Muscle of arm (tissue), 14 donors: ENCODE data around the gene OTOF. TPM values are rescaled to one million over a fixed set of nuclear protein-coding genes. Genes with fewer than 3 reads are reported as not detected.

ENCODE experiments used
- DNase-seq: peaks from one replicate; pipeline ENCODE4 v3.0.0-alpha.2; 2013
- long read RNA-seq, 11 donors: transcript quantifications; one replicate each; lab custom pipeline, GENCODE V29; 2026
- polyA plus RNA-seq, 12 donors: library from polyadenylated mRNA; unstranded; fragments of 120-200 nt; gene quantifications; one replicate each; pipeline ENCODE4 v1.2.1, GENCODE V29; 2013; ENCODE audit not compliant: insufficient read length in 12 of 12

The OTOF gene
- polyA plus RNA-seq, result 10 to 100 TPM in 10 of 12 donors, 1 to 10 TPM in 1, not detected in 1; 8.3 to 29.6 (median 17.6) TPM
- long read RNA-seq, donor 1, result 0 reads
- long read RNA-seq, donor 2, result 0 reads
- long read RNA-seq, donor 3, result 0 reads
- long read RNA-seq, donor 4, result 0 reads
- long read RNA-seq, donor 5, result 0 reads
- long read RNA-seq, donor 6, full-length matches to known transcripts, result 1 of 1 reads
- long read RNA-seq, donor 6, partial matches to known transcripts, result 0 of 1 reads
- long read RNA-seq, donor 6, other reads (novel, unspliced or antisense), result 0 of 1 reads
- long read RNA-seq, donor 7, result 0 reads
- long read RNA-seq, donor 8, partial matches to known transcripts, result 11 of 11 reads
- long read RNA-seq, donor 8, other reads (novel, unspliced or antisense), result 0 of 11 reads
- long read RNA-seq, donor 9, result 0 reads
- long read RNA-seq, donor 10, result 0 reads
- long read RNA-seq, donor 11, partial matches to known transcripts, result 0 of 1 reads
- long read RNA-seq, donor 11, other reads (novel, unspliced or antisense), result 0 of 1 reads

DNA sequence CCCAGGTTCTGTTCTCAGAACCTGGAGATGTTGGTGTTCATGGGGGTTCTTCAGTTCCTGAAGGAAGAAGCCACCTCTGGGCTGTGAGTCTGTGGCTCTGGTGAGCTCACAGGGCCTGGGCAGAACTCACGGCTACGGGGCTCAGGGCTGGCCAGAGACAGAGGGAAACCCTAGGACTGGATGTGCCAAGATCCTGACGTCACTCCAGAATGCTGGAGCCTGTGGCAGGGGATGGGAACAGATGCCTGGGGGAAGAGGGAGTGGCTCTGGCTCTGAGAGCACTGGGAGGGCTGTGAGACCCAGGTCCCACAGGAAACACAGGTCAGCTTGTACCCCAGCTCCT is at the start of gene OTOF:
Gene OTOF, minus strand, starts transcription at position 214 of the 343 bp plus-strand sequence.
- DNase-seq, result peak; percentile 53

DNA sequence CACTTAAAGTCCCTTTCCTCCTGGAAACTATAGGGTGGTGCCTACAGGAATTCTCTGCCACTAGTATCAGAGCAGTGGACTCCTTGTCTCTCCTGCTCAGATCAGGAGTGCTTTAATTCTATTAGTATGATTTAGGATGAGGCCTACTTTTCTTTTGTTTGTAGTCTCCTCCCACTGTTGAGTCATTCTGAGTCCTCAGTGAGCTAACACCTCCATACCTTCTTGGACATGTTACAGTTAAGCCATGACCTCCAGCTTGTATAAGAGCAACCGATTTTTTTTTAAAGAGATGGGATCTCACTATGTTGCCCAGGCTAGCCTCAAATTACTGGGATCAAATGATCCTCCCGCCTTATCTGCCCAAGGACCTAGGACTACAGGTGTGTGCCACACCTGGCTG is 48.7 kb upstream of the OTOF start:
- no peak for DNase-seq

DNA sequence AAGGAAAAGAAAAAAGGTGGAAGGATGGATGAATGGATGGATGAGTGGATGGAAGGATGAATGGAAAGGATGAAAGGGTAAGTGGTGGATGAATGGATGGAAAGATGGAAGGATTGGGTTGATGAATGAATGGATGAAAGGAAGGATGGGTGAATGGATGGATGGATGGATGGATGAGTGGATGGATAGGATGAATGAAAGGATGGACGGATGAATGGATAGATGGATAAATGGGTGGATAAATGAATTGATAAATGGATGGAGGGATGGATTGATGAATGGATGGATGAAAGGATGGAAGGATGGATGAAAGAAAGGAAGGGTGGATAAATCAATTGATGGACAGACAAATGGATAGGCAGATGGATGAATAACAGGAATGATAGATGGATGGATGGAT is 48.2 kb upstream of the OTOF start:
- DNase-seq, result no peak

DNA sequence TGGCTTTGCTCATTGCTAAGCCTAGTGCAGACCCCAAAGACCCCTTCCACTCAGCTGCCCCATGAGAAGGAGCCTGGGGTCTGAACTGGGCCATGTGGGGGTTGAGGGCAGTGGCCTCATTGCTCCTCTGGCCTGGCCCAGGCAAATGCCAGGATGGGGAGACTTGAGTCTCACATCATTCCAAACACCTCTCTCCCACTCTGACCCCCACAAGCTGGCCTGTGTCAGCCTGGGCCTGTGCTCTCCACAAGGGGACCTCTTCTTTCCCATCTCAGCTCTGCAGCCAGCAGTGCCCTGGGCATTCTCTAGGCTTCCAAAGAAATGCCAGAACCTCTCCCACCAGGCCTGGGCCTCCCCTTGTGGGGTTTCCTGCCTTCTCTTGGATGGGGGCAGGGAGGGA is 45.8 kb upstream of the OTOF start:
- no peak for DNase-seq

DNA sequence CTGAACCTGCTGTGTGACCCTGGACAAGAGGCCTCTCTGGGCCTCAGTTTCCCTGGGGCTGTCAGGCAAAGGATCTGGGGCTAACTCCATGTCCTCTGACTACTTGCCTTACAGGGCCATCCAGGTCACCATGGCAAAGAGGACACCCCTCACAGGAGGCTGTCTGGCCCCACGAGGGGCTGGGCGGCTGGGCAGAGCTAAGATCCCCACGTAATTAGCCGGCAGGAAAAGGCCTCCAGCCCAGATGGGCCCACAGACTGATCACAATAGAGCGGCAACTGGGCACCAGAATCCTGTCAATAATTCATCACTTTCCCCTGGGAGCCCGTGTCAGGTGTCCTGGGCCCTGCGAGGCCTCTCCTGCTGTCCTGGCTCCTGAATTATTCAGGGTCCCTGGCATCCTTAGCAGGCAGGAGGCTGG is 44.8 kb upstream of the OTOF start:
- no peak for DNase-seq

DNA sequence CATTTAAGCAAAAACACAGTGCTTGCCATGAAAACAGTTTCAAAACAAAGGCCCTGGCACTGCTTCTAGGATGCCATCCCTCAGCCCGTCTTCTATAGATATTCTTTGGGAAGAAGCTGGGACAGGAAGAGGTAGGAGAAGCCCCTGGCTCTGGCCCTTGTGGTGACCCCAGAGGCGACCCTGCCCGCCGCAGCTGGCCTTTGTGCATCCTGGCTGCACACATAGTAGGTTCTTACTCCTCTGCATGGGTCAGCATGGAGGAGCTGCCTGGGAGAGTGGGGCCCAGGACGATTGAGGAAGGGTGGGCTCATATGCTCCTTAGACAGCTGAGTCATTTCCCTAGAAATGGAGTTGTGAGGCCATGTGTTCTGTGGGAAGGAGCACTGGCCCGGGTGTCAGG is 44.4 kb upstream of the OTOF start:
- DNase-seq, result no peak

DNA sequence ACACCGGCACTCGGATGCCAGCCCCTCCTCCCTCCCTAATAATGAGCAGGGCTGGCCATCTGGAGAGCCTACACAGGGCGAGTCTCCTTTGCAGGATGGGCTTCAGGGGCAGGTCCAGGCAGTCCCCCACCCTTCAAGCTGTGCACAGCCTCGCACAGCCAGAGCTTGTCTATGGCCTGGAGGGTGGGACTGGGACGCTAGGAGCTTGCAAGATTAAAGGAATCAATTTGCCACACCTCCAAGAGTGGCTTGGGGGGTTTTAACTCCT is 43.9 kb upstream of the OTOF start:
- DNase-seq, result no peak

DNA sequence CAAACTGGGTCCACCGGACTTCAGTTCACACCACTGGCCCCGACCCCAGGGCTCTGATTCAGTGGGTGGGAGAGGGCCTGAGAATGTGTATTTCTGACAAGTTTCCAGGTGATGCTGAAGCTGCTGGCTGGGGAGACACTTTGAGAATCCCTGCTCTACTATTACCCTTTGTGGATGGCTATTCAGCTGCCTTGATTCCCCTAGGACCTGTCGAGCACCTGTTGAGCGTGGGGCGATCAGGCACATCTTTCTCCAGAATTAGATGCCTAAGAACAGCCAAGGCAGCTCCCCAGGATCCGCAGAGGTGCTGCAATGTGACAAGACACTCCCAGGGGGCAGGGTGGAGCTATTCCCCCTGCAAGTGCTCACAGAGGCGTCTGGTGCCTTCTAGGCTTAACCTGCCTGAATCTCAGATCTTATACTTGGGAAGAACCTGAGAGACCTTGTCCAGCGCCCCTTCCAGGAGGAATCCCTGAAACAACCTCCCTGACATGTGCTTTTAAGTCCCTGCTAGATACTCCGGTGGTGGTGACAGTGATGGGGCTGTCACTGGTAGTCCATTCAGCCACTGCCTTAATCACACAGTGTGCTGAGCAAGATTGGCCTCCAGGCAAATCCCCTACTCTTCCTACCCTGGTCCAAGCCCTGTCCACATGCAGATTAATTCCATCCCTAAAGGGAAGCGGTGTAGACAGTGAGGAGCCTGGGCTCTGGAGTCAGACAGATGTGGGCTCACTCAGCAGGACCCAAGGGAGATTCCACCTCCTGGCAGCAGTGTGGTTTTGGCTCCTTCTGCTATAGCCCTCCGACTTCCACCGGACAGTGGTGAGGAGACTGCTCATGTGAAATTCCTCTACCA is 43.4 kb upstream of the OTOF start:
- no peak for DNase-seq

DNA sequence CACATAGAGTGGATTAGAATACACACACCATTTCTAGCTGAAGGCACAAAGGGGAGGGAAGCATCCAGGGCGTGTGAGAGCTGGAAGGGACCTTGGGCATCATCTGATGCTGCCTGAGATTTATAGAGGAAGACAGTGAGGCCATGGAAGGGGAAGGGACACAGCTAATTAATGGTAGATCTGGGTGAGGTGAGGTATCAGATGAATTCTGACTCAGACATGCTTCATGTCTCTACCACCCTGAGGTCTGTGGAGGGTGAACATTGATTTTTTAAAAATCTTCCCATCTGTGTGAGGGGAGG is 42.2 kb upstream of the OTOF start:
- DNase-seq, result no peak

DNA sequence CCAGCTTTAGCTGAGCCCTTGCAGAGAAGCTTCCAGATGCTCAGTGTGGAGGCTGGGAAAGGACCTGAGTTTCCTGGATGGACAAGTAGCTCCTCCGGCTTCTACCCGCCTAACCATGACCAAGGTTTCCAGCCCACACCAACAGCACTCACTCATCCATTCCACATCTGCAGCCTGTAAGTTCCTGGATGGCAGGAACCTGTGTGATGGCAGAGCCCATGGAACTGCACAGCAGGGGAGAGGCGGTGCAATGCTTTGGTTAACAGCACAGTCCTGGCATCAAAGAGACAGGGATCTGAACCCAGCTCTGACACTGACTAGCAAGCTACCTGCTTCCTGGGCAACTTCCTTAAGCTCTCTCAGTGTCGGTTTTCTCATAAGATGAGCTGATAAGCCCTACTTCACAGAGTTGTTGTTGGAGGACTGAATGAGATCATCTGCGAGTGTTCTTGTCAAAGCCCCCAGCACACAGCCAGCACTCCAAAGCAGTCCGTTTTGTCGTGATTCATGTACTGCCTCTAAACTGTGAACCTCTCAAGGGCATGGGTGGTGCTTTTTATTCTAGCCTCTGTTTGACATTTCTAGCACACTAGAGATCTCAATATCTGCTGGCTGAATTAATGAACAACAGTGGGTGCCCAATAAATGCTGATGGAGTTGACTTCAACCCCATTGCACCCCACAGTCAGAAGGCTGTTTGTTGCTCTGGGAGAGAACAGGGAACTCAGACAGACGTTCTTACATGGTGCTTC is 41.6 kb upstream of the OTOF start:
- DNase-seq, result no peak

DNA sequence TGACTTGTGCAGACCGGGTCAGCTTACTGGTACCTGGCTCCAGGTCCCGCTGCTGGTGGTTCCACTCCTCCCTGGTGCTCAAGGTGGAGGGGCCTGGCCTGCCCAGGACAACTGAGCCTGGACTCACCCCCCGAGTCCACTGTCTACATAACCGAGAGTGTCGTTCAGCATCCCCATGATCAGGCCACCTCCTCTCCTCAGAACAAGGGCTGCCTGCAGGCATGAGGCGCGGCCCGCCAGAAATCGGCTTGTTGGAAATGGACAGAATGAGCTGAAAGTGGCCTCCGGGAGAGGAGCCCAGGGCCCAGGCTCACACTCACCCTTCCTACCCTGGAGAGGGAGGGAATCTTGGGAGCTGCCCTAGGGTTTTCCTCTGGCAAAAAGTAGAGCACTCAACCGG is 38.9 kb upstream of the OTOF start:
- DNase-seq, result no peak

DNA sequence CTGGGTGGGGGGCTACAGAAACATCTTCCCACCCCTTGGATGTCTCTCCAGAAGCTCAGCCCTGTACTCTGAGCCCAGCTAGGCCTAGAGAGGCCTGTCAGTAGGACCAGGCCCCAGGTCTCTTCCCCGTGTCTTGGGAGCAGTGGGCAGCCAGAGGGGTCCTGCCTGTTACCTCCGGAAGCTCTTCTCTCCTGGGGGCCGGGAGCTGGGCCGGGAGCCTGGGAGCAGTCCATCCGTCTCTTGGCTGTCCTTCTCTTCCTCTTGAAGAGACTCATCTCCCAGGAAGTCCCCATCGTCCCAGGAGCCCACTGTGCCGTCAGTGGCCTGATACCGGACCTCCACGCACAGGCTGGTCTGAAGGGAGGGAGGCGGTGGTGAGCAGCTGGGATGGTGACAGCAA is 38.3 kb upstream of the OTOF start:
- no peak for DNase-seq

DNA sequence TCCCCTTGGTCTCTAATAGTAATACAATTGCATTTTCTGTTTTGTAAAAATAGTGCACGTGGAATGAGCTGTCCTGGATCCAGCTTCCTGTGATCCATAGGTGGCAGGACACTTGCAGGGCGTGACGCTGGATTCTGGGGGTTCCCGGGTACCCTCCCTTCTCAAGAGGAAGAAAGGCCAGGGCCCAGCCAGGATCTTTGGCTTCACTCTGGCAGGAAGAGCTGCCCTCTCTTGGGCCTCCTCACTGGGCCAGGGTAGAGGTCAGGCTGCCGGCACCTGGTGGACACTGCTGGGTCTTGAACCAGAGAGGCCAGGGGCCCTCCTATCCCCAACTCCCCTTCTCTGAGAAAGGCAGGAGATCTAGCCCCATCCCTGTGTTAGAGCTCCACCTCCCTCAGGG is 37.8 kb upstream of the OTOF start:
- DNase-seq, result no peak

DNA sequence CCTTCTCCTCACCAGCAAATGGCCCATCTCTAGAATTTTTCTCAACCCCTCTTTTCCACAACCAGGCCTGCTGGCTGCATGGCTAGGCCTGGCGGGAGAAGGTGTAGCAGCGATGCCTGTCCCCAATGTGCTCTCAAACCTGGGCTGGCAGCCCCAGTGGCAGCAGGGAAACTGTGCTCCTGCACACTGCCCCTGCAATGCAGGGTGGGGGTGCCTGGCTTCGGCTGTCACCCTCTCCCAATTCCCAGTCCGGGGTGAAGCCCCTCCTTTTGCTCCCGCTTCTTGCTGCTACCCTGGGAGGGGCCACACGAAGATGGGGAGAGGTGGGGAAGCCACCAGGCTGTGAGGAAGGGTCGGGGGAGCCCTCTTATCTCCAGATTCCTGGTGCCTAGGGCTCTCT is 36.1 kb upstream of the OTOF start:
- no peak for DNase-seq

DNA sequence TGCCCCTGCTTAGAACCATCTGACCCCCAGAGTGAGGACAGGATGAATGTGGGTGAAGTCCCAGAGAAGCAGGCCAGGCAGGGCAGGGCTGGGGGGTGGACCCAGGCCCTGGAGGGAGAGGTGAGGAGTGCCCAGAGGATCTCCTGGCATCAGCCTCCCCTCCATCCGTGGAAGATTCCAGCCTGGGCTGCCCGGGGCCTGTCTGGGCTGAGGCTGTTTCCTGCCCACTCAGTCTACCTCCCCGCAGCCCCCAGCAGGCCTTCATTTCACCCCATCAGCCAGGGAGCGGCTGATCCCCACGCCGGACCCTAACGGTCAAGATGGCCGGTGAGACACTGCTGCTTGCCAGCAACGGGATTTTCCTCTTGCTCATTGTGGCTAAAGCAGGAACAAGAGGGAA is 35.3 kb upstream of the OTOF start:
- DNase-seq, result no peak

DNA sequence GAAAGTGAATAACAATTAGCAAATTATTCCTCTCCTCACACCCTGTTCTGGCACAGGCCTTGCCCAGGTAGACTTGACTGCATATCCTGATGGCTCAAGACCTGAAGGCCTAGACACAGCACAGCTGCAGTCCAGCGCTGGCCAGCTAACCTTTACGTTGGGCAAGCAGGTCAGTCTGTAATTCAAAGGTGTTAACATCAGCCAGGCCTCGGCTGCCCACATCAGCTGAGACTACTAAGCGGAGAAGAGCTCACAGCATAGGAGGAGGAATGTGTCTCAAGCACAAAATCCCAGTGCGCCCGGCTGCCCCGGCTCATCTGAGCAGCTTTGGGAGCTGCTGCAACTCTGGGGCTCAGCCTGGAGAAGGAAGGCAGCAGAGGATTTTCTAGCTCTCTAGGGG is 33.5 kb upstream of the OTOF start:
- DNase-seq, result no peak

DNA sequence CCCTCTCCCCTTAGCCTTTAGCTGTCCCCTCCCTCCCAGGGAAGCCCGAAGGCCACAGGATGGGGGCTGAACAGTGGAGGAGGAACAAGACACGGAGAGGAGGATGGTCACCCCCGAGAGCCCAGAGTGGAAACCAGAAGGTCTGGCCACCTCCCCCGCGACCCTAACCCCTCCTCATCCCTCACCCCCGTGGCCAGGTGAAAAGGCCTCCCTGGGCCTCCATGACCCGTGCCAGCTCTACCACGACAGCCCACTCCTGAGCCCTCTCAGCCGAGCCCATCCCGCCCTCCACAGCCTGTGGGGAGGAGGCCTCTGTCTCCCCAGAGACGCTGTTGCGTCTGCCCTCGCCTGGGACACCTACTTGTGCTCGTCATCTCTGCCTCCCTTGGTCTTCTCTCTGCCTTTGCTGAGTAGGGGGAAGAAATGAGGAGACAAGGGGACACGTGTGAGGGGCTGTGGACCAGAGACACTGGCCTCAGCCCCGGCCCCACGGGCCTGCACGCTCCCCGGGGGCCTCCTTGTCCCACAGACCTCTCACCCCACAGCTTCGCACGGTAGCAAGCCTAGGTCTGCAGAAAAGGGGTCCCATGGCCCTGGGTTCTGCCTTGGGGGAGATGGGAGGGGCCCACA is 32.5 kb upstream of the OTOF start:
- no peak for DNase-seq

DNA sequence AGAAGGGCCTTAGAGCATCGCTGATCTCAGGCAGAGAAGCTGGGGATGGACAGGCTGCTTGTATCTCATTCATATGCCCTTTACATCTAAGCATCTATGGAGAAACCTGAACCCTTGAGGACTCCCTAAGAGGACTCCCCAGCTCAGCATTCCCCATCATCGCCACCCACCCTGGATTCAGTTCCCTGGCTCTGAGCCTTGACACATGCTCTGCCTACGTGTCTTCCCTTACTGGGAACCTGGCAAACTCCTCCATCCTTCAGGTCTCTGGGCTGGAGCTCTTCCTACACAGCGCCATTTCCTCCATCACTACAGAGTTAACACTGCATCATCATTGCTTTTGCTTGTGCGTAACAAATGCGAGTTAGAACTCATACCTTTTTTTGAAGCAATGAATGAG is 31.2 kb upstream of the OTOF start:
- DNase-seq, result no peak

DNA sequence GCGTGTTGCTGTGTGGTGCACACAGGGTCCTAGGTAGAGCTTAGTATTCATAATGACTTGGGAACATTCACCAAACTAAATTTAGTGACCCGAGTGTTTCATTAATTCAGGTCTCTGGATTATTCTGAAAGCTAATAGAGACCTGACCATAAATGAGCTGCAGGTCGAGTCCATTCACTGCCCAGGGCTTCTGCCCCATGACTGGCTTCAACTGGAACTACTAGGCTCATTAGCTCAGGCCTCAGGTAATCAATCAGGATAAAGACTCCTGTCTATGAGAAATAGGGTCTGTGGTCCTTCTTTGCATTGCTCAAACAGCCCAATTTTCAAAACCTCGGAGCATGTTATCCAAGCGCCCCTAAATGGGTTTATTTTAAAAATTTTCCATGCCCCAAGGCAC is 30.0 kb upstream of the OTOF start:
- no peak for DNase-seq

DNA sequence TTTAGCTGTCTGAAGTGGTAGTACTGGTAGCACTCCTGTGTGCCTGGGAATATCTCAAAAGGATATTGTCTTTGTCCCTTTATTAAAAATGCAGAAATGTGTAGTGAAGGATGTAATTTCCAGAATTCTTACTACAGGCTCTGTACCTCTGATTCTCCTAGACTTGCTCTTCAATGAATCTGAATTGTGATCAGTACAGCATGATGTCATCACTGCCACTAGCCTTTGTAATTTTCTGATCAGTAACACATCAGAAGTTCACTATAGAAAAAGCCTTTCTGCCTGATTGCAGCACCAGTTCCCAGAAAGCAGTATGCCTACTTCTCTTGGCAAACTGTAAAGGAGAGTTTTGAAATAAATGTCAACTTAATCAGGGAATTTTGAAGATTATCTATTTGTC is 29.2 kb upstream of the OTOF start:
- no peak for DNase-seq

DNA sequence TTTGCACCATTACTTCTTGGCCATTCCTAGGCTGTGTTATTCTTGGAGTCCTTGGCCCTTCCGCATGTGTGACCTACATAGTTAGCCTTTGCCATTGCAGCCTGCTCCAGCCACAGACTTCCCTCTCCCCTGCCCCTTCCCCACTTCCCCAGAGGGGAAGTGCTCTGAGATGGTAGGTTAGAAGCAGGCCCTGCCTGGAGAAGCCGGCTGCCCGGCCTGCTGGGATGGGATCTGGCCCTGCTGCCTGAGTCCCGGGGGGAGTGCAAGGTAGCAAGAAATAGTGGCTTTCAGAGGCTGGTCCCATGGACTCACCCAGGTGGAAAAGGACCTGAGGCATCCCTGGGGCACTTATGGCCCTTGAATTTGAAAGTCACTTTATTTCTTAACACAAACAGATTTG is 28.4 kb upstream of the OTOF start:
- DNase-seq, result no peak

DNA sequence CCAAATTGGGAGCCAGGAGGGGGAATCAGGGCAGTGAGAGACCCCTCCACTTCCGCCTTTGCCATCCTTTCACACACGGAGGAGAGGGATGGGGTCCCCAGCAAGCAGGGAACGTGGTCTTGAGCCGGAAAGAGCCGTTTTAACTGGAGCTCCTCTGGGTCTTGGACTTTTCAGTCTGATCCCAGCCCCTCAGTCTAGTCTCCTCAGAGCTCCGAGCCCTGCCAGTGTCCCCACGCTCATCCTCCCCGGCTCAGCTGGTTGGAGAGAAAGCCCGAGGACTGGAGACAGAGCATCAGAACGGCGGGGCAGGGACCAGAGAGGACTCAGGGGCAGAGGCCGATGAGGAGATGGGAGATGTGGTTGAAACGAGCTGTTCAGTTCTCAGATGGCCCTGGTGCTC is 26.1 kb upstream of the OTOF start:
- no peak for DNase-seq
